ENCODE measurements around the gene PTPRR. TPM values are rescaled to one million over a fixed set of nuclear protein-coding genes. Genes with fewer than 3 reads are reported as not detected.
A peak's percentile ranks its signal among the peaks of the same experiment; 100 is the strongest.

PTPRR gene
- total RNA-seq, 1 donor from 2014 or later, result under 0.01 TPM

- no peaks in the 10 kb centered on the region for H3K36me3 ChIP-seq (ENCODE audit: control insufficient read depth, insufficient read depth, low read length)
- H3K4me3 ChIP-seq (ENCODE audit: low read depth, low read length), result no peak overlapping the region
- no peaks in the 10 kb centered on the region for H3K27me3 ChIP-seq (ENCODE audit: control insufficient read depth, insufficient read depth, low read length)
- FAIRE-seq (no peak), DNase-seq (ENCODE audit: low read depth) (no peak)
- no peak for TF ChIP-seq CTCF (IDR thresholded peaks at IDR 0.05; ENCODE audit: insufficient read depth, low read length, severe bottlenecking)
Measured at GRCh38 chr12:70948236-70948975, 27.9 kb upstream of the PTPRR start.

GRCh38 chr12:70936203-70936813, 15.8 kb upstream of the PTPRR start:
- DNase-seq (ENCODE audit: low read depth) (peak; percentile 3), FAIRE-seq (no peak)
- TF ChIP-seq CTCF (IDR thresholded peaks at IDR 0.05; ENCODE audit: insufficient read depth, low read length, severe bottlenecking), result no peak
- no peak overlapping the region for H3K4me3 ChIP-seq (ENCODE audit: low read depth, low read length)
- H3K27me3 ChIP-seq (ENCODE audit: control insufficient read depth, insufficient read depth, low read length), result no peaks in the 10 kb centered on the region
- no peaks in the 10 kb centered on the region for H3K36me3 ChIP-seq (ENCODE audit: control insufficient read depth, insufficient read depth, low read length)

DNA sequence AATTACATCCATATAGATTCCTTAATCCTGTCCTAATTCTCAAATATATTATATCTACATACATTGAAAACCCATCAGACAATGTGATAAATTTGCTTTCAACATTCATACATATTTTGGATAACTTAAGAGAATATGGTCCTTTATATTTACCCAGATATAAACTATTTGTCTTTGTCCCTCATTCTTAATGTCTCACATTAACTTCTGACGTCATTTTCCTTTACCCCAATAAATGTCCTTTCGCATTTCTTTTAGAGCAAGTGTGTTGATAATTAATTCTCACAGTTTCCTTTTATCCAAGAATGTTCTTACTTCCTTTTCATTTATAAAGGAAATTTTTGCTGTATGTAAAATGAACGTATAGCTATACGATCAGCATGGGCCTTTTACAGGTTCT, 12.6 kb upstream of the PTPRR start:
- Histone ChIP-seq H3K4me3 (ENCODE audit: low read depth, low read length) (no peak overlapping the region), H3K36me3 (ENCODE audit: control insufficient read depth, insufficient read depth, low read length) (no peaks in the 10 kb centered on the region), H3K27me3 (ENCODE audit: control insufficient read depth, insufficient read depth, low read length) (no peaks in the 10 kb centered on the region)
- DNase-seq (ENCODE audit: low read depth), result no peak
- no peak for FAIRE-seq
- no peak for TF ChIP-seq CTCF (IDR thresholded peaks at IDR 0.05; ENCODE audit: insufficient read depth, low read length, severe bottlenecking)

GRCh38 chr12:70929029-70929428, 8.5 kb upstream of the PTPRR start:
- Histone ChIP-seq H3K27me3 (ENCODE audit: control insufficient read depth, insufficient read depth, low read length) (no peaks in the 10 kb centered on the region), H3K36me3 (ENCODE audit: control insufficient read depth, insufficient read depth, low read length) (no peaks in the 10 kb centered on the region), H3K4me3 (ENCODE audit: low read depth, low read length) (no peak overlapping the region)
- FAIRE-seq (no peak), DNase-seq (ENCODE audit: low read depth) (no peak)
- no peak for TF ChIP-seq CTCF (IDR thresholded peaks at IDR 0.05; ENCODE audit: insufficient read depth, low read length, severe bottlenecking)

- TF ChIP-seq CTCF (IDR thresholded peaks at IDR 0.05; ENCODE audit: insufficient read depth, low read length, severe bottlenecking), result no peak
- Histone ChIP-seq H3K36me3 (ENCODE audit: control insufficient read depth, insufficient read depth, low read length) (no peaks in the 10 kb centered on the region), H3K4me3 (ENCODE audit: low read depth, low read length) (no peak overlapping the region), H3K27me3 (ENCODE audit: control insufficient read depth, insufficient read depth, low read length) (no peaks in the 10 kb centered on the region)
- DNase-seq (ENCODE audit: low read depth) (no peak), FAIRE-seq (no peak)
Measured at GRCh38 chr12:70928071-70928470, 7.5 kb upstream of the PTPRR start.
